NCI-H2196 (cell line): ENCODE results near the gene TPSB2.
"Not testable (repeated sequence)": the region's sequence is repeated elsewhere in the genome, so short reads cannot be mapped to it uniquely, and the experiment has no call there.

Experiments
- DNase-seq: peaks from one replicate; lab custom pipeline; 2025; ENCODE audit not compliant: unreplicated experiment; lab: John Stamatoyannopoulos, UW

Gene TPSB2

GRCh38 chr16:1230084-1230470 is at the start of gene TPSB2:
Gene TPSB2, minus strand, starts transcription at chr16:1230184. Its CDS starts 233 bp downstream, at chr16:1229951.
- not testable (repeated sequence) for DNase-seq

DNA sequence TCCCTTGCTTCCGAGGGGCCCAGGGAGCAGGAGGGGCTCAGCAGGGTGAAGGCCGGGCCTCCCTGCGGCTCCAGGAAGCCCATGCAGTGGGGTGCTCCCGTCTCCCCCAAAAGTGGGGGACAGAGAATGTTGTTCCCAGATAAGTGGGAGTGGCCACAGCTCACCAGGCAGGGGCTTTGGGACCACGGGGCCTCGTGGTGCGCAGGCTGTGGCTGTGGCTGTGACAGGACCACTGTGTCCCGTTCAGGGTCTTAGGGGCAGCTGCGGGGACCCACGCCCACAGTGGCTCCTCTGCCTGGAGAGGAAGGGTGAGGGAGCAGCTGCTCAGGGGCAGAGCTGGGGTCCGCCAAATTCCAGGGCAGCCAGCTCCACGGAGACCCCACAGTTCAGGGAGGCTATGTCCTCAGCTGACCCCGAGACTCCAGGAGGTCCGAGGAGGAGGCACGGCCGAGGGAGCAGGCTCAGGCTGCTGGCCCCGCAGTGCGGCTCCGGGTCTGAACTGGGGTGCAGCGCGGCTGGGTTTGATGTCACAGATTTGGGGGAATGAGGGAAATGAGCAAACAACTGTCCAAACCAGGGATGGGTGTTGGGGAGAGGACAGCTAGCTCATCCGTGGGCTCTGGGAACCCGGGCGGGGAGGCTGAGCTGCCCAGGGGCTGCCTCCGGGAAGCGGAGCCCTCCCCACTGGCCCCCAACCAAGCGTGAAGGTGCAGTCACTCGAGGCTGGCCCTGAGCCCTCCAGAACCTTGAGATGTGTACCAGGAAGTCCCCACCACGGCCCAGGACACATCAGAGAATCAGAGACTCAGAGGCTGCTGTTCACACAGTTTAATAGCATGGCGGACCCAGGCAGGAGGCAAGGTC is 49.3 kb upstream of the TPSB2 start:
- DNase-seq, result no peak

DNA sequence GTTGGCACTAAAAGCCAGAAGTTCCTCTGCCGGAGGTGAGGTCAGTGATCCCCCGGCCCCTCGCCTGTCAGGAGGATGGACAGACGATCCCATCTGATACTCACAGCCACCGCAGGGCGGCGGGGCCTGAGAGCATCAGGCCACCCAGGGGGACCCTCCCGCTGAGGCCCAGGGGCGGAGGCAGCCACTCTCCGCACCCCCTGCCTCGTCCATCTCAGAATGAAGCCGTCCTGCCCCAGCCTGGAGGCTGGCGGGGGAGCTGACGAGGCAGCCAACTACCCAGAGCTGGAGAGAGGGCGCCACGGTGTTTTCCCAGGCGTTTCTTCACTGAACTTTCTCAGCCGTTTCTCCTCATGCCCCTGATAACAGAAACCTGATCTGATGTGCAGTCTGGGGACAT is 48.5 kb upstream of the TPSB2 start:
- DNase-seq, result no peak

DNA sequence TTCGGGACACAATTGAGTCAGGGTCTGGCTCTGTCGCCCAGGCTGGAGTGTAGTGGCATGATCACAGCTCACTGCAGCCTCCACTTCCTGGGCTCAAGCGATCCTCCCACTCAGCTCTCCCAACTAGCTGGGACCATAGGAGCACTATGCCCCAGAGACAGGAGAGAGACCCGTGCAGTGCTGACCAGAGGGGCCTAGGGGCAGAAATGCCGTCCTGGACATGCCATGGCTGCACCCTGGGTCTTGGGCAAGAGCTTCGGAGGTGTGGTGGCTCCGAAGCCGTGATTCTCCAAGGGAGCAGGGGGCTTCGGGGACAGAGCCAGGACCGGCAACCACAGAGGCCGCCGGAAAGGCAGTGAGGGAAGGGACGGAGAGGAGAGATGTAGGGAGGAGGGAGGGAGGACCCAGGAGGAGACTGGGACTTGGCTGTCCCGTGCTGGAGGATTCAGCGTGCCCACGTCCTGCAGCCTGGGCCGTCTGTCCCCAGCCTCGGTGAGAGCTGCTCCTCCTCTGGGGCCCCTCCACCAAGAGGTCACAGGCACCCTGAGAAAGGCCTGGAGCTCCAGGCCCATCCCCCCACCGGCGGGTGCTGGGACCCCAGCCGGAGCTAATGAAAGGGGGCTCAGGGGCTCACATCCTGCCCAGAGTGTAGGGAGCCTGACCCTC is 47.8 kb upstream of the TPSB2 start:
- no peak for DNase-seq

- DNase-seq, result no peak
Observed at GRCh38 chr16:1277151-1277598, 47.2 kb upstream of the TPSB2 start.

DNA sequence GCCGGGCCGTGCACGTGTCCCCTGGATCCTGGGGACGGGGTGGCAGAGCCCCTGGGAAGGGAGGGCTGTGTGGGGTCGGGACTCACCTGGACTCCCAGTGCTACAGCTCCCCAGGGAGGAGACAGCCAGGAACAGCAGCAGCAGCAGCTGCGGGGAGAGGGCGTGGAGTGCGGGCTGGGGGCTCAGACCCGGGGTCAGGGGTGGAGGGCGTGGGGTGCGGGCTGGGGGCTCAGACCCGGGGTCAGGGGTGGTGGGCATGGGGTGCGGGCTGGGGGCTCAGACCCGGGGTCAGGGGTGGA is 46.5 kb upstream of the TPSB2 start:
- DNase-seq, result no peak

DNA sequence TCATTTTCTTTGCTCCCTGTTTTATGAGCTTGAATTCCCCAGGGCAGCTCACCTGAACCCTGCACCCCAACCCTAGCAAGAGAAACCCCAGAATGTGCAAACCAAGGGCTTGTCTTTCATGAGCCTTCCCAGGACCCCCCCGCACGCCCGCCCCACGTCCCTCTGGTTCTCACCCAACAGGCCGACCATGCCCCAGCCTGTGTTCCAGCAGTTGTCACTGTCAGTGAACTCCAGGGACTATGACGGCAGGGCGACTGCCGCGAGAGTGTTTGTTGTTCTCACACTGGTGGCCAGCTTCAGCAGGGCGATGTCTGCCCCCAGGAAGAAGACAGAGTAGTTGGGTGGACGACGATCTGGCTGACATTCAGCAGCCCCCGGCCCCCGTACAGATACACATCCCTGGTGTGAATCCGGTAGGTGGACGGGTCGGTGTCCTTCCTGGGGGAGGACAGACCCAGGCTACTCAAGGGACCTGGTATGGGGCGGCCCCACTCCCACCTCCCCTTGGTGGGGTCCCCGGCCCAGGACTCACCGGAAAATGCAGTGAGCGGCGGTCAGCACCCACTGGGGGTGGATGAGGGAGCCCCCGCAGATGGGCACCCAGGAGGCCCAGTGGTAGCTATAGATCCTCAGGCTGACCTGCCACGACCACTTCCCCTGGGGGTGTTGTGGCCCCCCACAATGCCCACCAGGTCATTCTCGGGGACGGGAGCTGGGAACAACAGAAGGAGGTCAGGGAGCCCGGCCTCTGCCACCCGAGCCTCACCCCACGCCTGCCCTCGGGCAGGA is 46.0 kb upstream of the TPSB2 start:
- no peak for DNase-seq

- no peak for DNase-seq
Observed at GRCh38 chr16:1274767-1275166, 44.8 kb upstream of the TPSB2 start.

- no peak for DNase-seq
Observed at GRCh38 chr16:1273816-1274215, 43.8 kb upstream of the TPSB2 start.

DNA sequence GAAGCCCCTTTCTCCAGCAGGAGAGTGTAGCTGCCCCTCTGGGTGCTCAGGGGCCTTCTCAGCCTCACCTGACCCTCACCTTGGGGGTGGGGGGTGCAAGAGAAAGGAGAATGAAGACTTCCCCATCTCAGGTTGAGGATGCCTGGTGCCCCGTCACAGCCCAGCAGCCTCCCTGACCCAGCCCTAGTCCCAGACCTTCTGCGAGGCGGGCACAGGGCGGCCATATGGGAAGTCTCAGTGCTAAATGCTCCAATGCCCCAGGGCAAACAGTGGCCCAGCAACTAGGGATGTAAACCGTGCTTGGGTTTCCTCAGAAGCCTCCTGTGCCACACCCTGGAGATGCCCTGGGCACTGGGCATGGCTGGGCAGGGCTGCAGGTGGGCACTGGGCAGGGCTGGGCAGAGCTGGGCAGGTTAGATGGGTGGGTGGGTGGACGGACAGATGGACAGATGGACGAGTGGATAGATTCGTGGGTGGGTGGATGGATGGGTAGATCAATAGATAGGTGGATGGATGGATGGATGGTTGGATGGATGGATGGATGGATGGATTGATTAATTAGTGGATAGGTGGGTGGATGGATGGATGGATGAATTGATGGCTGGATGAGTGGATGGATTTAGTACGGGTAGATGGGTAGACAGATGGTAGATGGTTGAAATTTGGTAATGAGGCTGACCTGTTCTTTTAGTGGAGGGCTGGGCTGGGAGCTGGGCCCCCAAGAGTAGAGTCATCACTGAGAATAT is 42.6 kb upstream of the TPSB2 start:
- DNase-seq, result no peak

GRCh38 chr16:1271724-1272413 is 41.9 kb upstream of the TPSB2 start:
- peak; percentile 93 for DNase-seq

GRCh38 chr16:1271380-1271723 is 41.4 kb upstream of the TPSB2 start:
- no peak for DNase-seq

GRCh38 chr16:1269418-1269817 is 39.4 kb upstream of the TPSB2 start:
- DNase-seq, result not testable (repeated sequence)

DNA sequence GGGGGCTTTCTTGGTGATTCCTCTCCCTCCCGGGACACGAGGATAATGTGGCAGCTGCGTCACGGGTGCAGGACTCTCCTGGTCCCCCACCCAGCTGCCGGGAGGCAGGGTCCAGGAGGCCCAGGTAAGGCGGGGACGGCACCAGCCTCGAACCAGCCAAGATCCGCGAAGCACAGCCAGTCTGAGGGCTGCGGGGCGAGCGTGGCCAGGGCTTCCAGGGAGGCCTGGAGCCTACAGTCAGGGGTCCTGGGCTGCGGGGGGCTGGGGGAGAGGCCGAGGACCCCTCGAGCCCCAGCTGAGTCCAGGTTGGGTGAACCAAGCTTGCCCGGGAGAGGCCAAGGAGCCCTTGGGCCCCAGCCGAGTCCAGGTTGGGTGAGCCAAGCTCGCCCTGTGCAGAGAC is 35.8 kb upstream of the TPSB2 start:
- no peak for DNase-seq

DNA sequence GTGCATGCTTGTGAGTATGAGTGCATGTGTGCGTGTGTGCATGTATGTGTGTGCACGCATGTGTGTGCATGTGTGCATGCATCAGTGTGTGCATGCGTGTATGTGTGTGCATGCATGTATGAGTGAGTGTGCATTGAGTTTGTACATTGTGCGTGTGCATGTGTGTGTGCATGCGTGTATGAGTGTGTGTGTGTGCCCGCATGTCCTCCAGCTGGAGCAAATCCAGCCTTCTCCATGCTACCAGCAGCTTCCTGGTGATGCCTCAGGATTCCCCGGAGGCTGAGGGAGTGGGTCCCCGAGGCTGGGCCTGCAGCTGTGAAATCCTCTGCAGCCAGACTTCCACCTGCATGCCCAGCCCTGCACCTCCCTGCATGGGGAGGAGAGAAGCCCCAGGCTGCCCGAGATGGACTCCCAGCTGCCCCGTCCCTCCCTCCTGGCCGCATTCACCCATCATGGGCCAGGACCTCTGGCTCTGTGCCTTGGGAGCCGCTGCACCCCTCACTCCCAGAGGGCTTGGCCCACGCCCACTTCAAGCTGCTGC is 35.2 kb upstream of the TPSB2 start:
- no peak for DNase-seq

GRCh38 chr16:1264345-1265089 is 34.5 kb upstream of the TPSB2 start:
- DNase-seq, result no peak

GRCh38 chr16:1263591-1264344 is 33.8 kb upstream of the TPSB2 start:
- DNase-seq, result no peak

DNA sequence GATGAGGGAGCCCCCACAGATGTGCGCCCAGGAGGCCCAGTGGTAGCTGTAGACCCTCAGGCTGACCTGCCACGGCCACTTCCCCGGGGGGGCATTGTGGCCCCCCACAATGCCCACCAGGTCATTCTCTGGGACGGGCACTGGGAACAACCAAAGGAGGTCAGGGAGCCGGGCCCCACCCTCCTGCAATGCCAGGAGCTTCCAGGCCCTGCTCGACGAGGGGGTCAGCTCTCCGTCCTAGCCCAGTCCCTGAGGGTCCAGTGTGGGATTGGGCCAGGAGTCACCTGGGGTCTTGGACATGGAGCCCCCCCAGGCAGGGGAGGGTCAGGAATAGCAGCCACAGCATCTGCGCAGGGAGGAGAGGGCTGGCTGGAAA is 32.9 kb upstream of the TPSB2 start:
- no peak for DNase-seq
